Fibroblast of skin of right biceps (primary cell): ENCODE results near the gene FOXK2.

Source experiments
- DNase-seq: peaks from one replicate; pipeline ENCODE4 v3.0.0-alpha.2; 2013

FOXK2 gene

DNA sequence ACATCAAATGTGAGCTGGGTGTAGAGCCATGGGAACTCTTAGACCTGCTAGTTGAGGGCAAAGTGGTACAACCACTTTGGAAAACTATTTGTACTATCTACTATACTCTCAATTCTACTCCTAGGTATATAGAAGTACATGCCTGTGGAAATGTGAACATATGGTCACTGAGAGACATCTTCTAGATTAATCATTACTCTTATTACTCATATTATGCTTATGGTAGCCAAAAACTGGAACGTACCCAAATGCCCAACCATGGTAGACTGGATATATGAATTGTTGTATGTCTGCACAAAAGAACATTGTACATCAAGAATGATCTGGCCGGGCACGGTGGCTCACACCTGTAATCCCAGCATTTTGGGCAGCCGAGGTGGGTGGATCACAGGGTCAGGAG is 126.0 kb downstream of the FOXK2 start:
- DNase-seq, result peak; percentile 41

DNA sequence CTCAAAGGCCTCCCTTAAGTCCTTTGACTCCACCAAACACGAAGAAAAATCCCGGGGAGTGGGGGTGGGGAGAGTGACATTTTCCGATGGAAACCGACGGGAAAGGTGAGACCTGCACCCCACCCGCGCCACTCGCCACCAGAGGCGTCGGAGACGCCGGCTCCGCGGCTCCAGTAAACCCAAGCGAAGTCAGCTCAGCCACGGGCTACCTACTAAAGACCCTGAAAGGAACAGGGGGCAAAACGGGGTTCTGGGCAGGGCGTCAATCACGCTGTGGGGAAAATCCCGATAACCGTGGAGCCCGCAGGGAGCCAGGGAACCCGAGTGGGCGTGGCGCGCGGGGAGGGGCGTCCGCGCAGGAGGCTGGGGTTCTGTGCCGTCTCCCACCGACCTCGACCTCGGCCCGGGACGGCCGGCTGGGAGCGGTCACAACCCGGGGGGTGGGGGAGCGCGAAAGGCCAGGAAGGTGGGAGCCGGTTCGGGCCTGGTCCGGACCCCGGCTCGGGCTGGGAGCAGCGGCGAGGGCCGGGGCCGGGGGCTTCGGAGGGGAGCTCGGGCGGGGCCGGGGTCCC is 128.1 kb downstream of the FOXK2 start:
- DNase-seq, result peak; percentile 12

DNA sequence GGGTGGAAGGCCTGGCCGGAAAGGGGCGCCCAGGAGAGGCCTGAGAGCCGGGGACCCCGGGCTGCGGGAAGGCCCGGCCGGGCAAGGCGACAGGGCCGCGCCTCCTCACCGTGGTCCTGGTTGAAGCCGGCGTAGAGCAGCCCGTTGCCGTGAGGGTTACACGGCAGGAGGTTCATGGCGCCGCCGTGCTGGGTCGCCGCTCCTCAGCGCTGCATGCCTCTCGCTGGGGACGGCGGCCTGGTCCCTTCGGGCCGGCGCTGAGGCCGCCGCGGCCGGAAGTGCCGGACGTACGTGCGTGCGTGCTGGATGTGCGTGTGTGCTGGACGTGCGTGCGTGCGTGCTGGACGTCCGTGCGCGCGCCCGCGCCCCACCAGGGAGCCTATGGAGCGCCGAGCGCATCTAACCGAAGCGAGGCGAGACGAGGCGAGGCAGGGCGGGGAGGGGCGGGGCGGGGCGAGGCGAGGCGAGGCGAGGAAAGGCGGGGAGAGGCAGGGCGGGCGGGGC is 128.7 kb downstream of the FOXK2 start, which contains the start of gene WDR45B:
Gene WDR45B, minus strand, starts transcription at position 280 of the 504 bp plus-strand sequence. Its CDS starts 104 bp downstream, at position 176.
- DNase-seq, result peak; percentile 98

DNA sequence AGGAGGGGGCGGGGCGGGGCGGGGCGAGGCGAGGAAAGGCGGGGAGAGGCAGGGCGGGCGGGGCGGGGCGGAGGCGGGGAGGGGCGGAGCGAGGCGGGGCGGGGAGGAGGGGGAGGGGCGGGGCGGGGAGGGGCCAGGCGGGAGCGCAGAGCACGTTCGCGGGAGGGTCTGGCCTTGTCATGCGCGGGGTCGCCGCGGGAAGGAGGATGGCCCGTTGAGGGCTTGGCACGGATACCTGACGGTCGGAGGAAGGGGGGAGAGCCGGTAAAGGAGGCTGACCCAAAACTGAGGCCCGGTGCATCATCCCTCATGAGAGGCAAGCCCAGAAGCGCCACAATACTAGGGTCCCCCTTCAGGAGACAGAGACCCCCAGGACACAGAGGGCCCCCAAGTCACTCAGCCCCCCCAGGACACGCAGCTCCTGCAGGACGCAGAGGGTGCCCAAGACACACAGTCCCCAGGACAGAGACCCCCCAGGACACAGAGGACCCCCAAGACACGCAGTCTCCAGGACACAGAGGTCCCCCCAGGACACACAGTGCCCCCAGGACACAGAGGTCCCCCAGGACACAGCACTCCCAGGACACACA is 129.3 kb downstream of the FOXK2 start:
- no peak for DNase-seq

DNA sequence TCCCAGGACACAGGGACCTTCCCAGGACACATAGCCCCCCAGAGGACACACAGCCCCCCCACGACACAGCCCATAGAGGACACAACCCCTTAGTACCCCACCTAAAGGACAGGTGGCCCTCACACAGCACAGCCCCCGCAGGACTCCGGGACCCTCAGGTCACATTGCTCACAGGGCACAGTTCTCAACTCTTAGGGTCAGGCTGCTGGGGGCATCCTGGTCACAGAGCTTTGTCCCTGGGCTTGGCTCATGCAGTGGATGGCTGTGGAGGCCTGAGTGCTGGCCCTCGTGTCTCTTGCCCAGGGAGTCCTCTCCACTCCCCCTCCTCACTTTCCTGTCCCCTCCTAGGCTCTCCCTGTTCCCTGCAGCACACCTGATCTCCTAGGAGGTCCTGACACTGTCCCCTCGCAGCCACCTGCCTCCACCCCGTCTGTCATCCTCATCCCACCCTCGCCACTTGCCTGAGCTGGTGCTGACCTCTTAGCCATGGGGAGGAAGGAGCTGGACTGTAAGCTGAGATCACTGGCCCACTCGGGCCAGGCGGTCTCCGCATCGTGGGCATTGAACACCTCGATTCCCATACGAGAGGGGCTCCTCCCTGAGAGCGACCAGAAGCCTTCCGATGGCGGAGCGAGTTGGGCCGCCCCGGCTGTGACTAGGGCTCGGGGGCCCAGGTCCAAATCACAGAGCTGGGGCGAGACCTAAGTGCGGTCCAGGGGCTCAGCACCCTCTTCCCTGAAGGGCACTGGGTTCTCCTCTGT is 130.1 kb downstream of the FOXK2 start:
- no peak for DNase-seq

DNA sequence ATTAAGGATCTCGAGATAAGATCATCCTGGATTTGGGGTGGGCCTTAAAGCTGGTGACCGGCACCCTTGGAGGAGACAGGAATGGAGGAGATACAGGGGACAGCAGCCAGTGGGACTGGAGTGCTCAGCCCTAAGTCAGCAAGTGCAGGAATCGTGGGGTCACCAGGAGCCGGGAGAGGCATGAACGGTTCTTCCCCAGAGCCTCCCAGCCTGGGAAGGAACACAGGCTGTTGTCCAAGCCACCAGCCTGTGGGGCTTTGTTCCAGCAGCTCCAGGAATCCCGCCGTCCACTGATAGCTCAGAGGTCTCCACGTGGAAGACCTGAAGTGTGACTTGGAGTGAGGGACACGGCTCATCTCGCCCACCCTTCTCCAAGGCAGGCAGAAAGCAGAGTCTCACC is 131.2 kb downstream of the FOXK2 start:
- no peak for DNase-seq

DNA sequence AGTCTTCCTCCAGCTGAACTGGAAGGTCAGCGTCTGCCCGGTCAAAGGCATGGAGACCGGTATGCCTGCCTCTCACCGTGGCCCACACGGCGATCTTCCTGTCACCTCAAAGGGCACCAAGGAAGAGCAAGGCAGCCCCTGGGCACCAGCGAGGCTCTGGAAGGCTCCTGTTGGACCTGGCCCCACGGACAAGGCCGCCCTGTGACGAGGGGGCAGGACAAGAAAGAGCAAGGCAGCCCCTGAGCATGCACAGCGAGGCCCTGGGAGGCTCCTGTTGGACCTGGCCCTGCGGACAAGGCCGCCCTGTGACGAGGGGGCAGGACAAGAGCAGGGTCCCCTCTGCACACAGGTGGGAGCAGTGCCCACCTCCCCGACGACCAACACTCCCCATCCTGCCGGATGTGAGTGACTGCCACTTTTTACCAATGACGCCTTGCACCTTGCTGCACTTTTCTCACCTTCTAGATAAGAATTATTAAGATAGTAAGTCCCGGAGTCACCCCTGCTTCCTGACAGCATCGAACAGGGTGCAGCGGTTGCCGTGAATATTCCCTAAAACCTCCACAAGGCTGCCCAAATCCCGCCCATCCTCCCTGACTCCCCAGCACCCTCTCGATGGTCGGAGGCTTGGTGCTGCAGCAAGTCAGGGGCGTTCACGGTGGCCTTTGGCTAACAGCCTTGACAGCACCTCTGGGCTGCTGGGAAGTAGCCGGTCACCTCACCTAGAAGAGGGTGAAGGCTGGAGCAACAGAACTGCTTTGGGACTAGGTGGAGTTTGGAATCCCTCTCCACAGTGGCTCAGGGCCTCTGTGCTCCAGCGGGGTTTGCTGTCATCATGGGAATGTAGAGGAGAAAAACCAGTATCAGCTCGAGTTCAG is 134.4 kb downstream of the FOXK2 start:
- DNase-seq, result no peak
